ENCODE results near the gene MAMLD1. TPM values are rescaled to one million over a fixed set of nuclear protein-coding genes. Genes with fewer than 3 reads are reported as not detected.

The MAMLD1 gene
- total RNA-seq, 1 experiment from 2014 or later = 0.48 TPM

DNA sequence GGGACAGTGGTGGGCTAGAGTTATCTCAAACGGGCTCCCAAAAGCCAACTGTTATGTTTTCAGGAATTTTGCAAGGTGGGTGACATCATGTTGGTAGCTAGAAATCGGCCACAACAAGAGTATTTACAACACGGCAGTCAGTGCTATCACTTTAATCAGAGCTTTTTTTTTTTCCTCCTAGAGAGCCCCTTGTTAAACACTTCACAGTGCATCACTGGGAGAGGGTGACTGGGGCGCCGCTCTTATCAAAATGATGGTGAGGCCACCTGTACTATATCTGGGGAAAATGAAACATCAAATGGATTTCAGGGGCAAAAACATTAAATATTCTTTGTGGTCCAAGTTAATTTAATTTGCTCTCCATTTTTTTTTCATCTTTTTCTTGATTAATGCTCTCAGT is 44.9 kb downstream of the MAMLD1 start:
- Histone ChIP-seq H3K56ac (ENCODE audit: insufficient read length, low read depth, low read length) (no peak overlapping the region), H2BK15ac (ENCODE audit: low read depth, low read length) (no peak overlapping the region), H2BK20ac (ENCODE audit: low read depth, low read length, poor library complexity, severe bottlenecking) (no peak overlapping the region), H3K9ac (ENCODE audit: extremely low read depth, insufficient read length, low read length) (no peak overlapping the region), H2BK120ac (ENCODE audit: low read depth, low read length, poor library complexity, severe bottlenecking) (no peak overlapping the region), H3K4me1 (ENCODE audit: insufficient read depth, low read length) (no peaks in the 10 kb centered on the region), H3K18ac (ENCODE audit: insufficient read length, low read depth, low read length) (no peak overlapping the region), H3K23ac (ENCODE audit: insufficient read length, low read depth, low read length) (no peak overlapping the region), H3K27me3 (ENCODE audit: insufficient read depth, low read length) (no peaks in the 10 kb centered on the region), H3K14ac (ENCODE audit: insufficient read depth, low read length) (no peak overlapping the region), H3T11ph (ENCODE audit: low read length) (no peak overlapping the region), H3K79me2 (ENCODE audit: insufficient read depth, low read length) (no peaks in the 10 kb centered on the region), H3K9me3 (ENCODE audit: control insufficient read depth, low read depth, low read length) (no peaks in the 10 kb centered on the region), H3K4me2 (ENCODE audit: insufficient read depth, insufficient read length, low read length) (no peak overlapping the region), H3K79me1 (ENCODE audit: insufficient read depth, low read depth, low read length, poor library complexity, severe bottlenecking) (no peaks in the 10 kb centered on the region), H4K20me1 (ENCODE audit: control insufficient read depth, insufficient read depth, insufficient read length) (no peaks in the 10 kb centered on the region), H4K8ac (replicated peaks; ENCODE audit: insufficient read length, low read depth, low read length) (no peak overlapping the region), H3K23me2 (ENCODE audit: insufficient read length, low read depth, low read length, poor library complexity, severe bottlenecking) (no peaks in the 10 kb centered on the region), H2BK12ac (ENCODE audit: insufficient read length, low read depth, low read length) (no peak overlapping the region), H4K5ac (ENCODE audit: insufficient read length, low read depth, low read length) (no peak overlapping the region), H2AK5ac (ENCODE audit: insufficient read length, low read length) (no peak overlapping the region), H3K27ac (ENCODE audit: insufficient read length, low read depth, low read length) (no peak overlapping the region), H2AFZ (ENCODE audit: low read length) (no peak overlapping the region), H4K91ac (ENCODE audit: insufficient read length, low read depth, low read length) (no peak overlapping the region), H3K4ac (ENCODE audit: low read depth, low read length) (no peak overlapping the region), H2BK5ac (ENCODE audit: insufficient read length, low read length) (no peak overlapping the region)
- DNase-seq = no peak
- Mint-ChIP-seq H3K27me3 (ENCODE audit: low read depth) (peaks cover 6% of the 10 kb centered on the region), H3K36me3 (ENCODE audit: insufficient read depth in 1 of 3, low read depth in 3 of 3) (no peaks in the 10 kb centered on the region; a peak in 3 of 7 replicates), H3K9me3 (peaks cover 61 to 69% of the 10 kb centered on the region in 2 experiments), H3K4me3 (no peak overlapping the region), H3K27ac (no peak overlapping the region), H3K4me1 (no peaks in the 10 kb centered on the region)
- TF ChIP-seq, protein P1, sequence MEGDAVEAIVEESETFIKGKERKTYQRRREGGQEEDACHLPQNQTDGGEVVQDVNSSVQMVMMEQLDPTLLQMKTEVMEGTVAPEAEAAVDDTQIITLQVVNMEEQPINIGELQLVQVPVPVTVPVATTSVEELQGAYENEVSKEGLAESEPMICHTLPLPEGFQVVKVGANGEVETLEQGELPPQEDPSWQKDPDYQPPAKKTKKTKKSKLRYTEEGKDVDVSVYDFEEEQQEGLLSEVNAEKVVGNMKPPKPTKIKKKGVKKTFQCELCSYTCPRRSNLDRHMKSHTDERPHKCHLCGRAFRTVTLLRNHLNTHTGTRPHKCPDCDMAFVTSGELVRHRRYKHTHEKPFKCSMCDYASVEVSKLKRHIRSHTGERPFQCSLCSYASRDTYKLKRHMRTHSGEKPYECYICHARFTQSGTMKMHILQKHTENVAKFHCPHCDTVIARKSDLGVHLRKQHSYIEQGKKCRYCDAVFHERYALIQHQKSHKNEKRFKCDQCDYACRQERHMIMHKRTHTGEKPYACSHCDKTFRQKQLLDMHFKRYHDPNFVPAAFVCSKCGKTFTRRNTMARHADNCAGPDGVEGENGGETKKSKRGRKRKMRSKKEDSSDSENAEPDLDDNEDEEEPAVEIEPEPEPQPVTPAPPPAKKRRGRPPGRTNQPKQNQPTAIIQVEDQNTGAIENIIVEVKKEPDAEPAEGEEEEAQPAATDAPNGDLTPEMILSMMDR (conservative IDR thresholded peaks at IDR 0.05) = no peak
- no CpG with 5 or more reads among the region's 5 CpGs for WGBS (ENCODE audit: extremely low coverage, insufficient read length, low lambda C conversion rate)
